Thoracic aorta (tissue), 2 donors: ENCODE measurements around the gene PITPNC1. TPM values are rescaled to one million over a fixed set of nuclear protein-coding genes. Genes with fewer than 3 reads are reported as not detected.

Source experiments
- ATAC-seq: fragments of 150-250 bp; one replicate; pipeline ENCODE4 v1.8.0; 2017; ENCODE audit warnings: low read depth; ENCODE audit not compliant: insufficient number of reproducible peaks, low FRiP score
- DNase-seq: peaks from one replicate; pipeline ENCODE4 v3.0.0-alpha.2; 2020; ENCODE audit warnings: low spot score
- H3K27ac ChIP-seq, 2 donors: fragments of 200-600 bp; sonication (generic); 1 replicate in 1 of 2; 2 replicates in 1 of 2; pipeline ENCODE4 v1.5.1; 2016; ENCODE audit warnings: mild to moderate bottlenecking in 2 of 2, moderate library complexity in 2 of 2
- H3K27me3 ChIP-seq: fragments of 200-600 bp; sonication (generic); replicated peaks from 2 replicates; pipeline ENCODE4 v1.6.0; 2016; ENCODE audit warnings: mild to moderate bottlenecking; ENCODE audit not compliant: insufficient read depth
- H3K36me3 ChIP-seq: fragments of 200-600 bp; sonication (generic); one replicate; pipeline ENCODE4 v1.5.1; 2016
- H3K4me1 ChIP-seq, 2 donors: fragments of 200-600 bp; sonication (generic); 1 replicate in 1 of 2; 2 replicates in 1 of 2; pipeline versions ENCODE4 v1.5.1 to v1.6.0; 2016; ENCODE audit warnings: low read depth in 2 of 2, mild to moderate bottlenecking in 1 of 2; ENCODE audit not compliant: control insufficient read depth in 1 of 2
- H3K4me3 ChIP-seq: fragments of 200-600 bp; sonication (generic); 2 replicates; pipeline ENCODE4 v1.5.1; 2016; ENCODE audit warnings: mild to moderate bottlenecking
- H3K9me3 ChIP-seq: fragments of 200-600 bp; sonication (generic); 2 replicates; pipeline ENCODE4 v1.5.1; 2016
- CTCF ChIP-seq: fragments of 200-600 bp; sonication (generic); IDR thresholded peaks from one replicate; pipeline ENCODE4 v1.5.1; 2019; ENCODE audit warnings: antibody characterized with exemption
- total RNA-seq, 2 donors: library from RNA; depleted of rRNA; stranded (reverse); fragments of >200 nt; gene quantifications; one replicate each; pipeline versions ENCODE4 v1.1.0 to v1.2.3, GENCODE V29; 2016

Gene PITPNC1
- total RNA-seq, 2 donors from 2014 or later: 8.4 to 28.8 TPM

- peaks cover 4% of the 10 kb centered on the region for H3K9me3 ChIP-seq
- DNase-seq (no peak), ATAC-seq (no peak)
- H3K27ac ChIP-seq: no peak overlapping the region
- no peaks in the 10 kb centered on the region for H3K36me3 ChIP-seq
- H3K4me1 ChIP-seq: no peaks in the 10 kb centered on the region
- H3K4me3 ChIP-seq: no peak overlapping the region
- no peak for TF ChIP-seq CTCF
- no peaks in the 10 kb centered on the region for H3K27me3 ChIP-seq
Observed at GRCh38 chr17:67452681-67453554, 75.8 kb downstream of the PITPNC1 start.

GRCh38 chr17:67456103-67456502 lies 79.0 kb downstream of the PITPNC1 start:
- Histone ChIP-seq H3K4me3 (no peak overlapping the region), H3K27ac (no peak overlapping the region), H3K27me3 (no peaks in the 10 kb centered on the region), H3K4me1 (no peaks in the 10 kb centered on the region), H3K36me3 (no peaks in the 10 kb centered on the region), H3K9me3 (peaks cover 5% of the 10 kb centered on the region)
- ATAC-seq (no peak), DNase-seq (no peak)
- no peak for TF ChIP-seq CTCF

- ATAC-seq (no peak), DNase-seq (no peak)
- TF ChIP-seq CTCF: no peak
- Histone ChIP-seq H3K4me1 (no peaks in the 10 kb centered on the region), H3K9me3 (peaks cover 5% of the 10 kb centered on the region), H3K27me3 (no peaks in the 10 kb centered on the region), H3K36me3 (no peaks in the 10 kb centered on the region), H3K27ac (no peak overlapping the region), H3K4me3 (no peak overlapping the region)
Observed at GRCh38 chr17:67456889-67457288, 79.8 kb downstream of the PITPNC1 start.

- ATAC-seq: no peak
- Histone ChIP-seq H3K4me1 (no peaks in the 10 kb centered on the region), H3K27me3 (no peaks in the 10 kb centered on the region), H3K4me3 (no peak overlapping the region), H3K36me3 (no peaks in the 10 kb centered on the region), H3K27ac (no peak overlapping the region), H3K9me3 (peaks cover 5% of the 10 kb centered on the region)
- no peak for DNase-seq
- TF ChIP-seq CTCF: no peak
Observed at GRCh38 chr17:67458203-67458602, 81.1 kb downstream of the PITPNC1 start.

- no peaks in the 10 kb centered on the region for H3K4me1 ChIP-seq
Observed at GRCh38 chr17:67459985-67460384, 82.9 kb downstream of the PITPNC1 start.

More at GRCh38 chr17:67459985-67460384, 82.9 kb downstream of the PITPNC1 start:
- no peak for DNase-seq
- Histone ChIP-seq H3K4me3 (no peak overlapping the region), H3K36me3 (no peaks in the 10 kb centered on the region), H3K27ac (no peak overlapping the region), H3K27me3 (no peaks in the 10 kb centered on the region), H3K9me3 (peaks cover 5% of the 10 kb centered on the region)
- TF ChIP-seq CTCF: no peak
- ATAC-seq: no peak
